ENCODE data around the gene PSEN2.
A peak's percentile ranks its signal among the peaks of the same experiment; 100 is the strongest.
"Not testable (repeated sequence)": the region's sequence is repeated elsewhere in the genome, so short reads cannot be mapped to it uniquely, and the experiment has no call there.

The PSEN2 gene

GRCh38 chr1:226912587-226913176 is 42.3 kb downstream of the PSEN2 start:
- DNase-seq (ENCODE audit: low read depth in 4 of 4, low spot score in 1 of 4): peak in 2 of 4 experiments; percentile 18 to 23

- DNase-seq (ENCODE audit: low read depth in 4 of 4, low spot score in 1 of 4): no peak
These were observed 45.2 kb downstream of the PSEN2 start for GRCh38 chr1:226915672-226915995.

GRCh38 chr1:226916497-226916896 is 46.1 kb downstream of the PSEN2 start:
- DNase-seq (ENCODE audit: low read depth in 4 of 4, low spot score in 1 of 4): no peak

GRCh38 chr1:226919587-226919986 is 49.2 kb downstream of the PSEN2 start:
- DNase-seq (ENCODE audit: low read depth in 4 of 4, low spot score in 1 of 4): no peak

- DNase-seq (ENCODE audit: low read depth in 4 of 4, low spot score in 1 of 4): no peak
These were observed 49.6 kb downstream of the PSEN2 start for GRCh38 chr1:226919995-226920394.

GRCh38 chr1:226920446-226920894 is 50.1 kb downstream of the PSEN2 start:
- DNase-seq (ENCODE audit: low read depth in 4 of 4, low spot score in 1 of 4): no peak

- DNase-seq (ENCODE audit: low read depth in 4 of 4, low spot score in 1 of 4): no peak
These were observed 51.1 kb downstream of the PSEN2 start for GRCh38 chr1:226921504-226921903.

GRCh38 chr1:226929260-226930111 is 59.1 kb downstream of the PSEN2 start:
- not testable (repeated sequence) for DNase-seq (ENCODE audit: low read depth in 4 of 4, low spot score in 1 of 4)

- no peak for DNase-seq (ENCODE audit: low read depth in 4 of 4, low spot score in 1 of 4)
These were observed 64.2 kb downstream of the PSEN2 start for GRCh38 chr1:226934483-226935237.

GRCh38 chr1:226937940-226938725 is 67.7 kb downstream of the PSEN2 start:
- DNase-seq (ENCODE audit: low read depth in 4 of 4, low spot score in 1 of 4): no peak

- no peak for DNase-seq (ENCODE audit: low read depth in 4 of 4, low spot score in 1 of 4)
These were observed 68.6 kb downstream of the PSEN2 start for GRCh38 chr1:226938903-226939437.

- peak; percentile 29 to 52 (median 45) for DNase-seq (ENCODE audit: low read depth in 4 of 4, low spot score in 1 of 4)
These were observed 69.1 kb downstream of the PSEN2 start for GRCh38 chr1:226939438-226940028.

GRCh38 chr1:226940029-226940805 is 69.8 kb downstream of the PSEN2 start, which contains the start of gene COQ8A:
Gene COQ8A, plus strand, starts transcription at chr1:226940294. Its CDS starts 21,092 bp downstream, at chr1:226961386.
- DNase-seq (ENCODE audit: low read depth in 4 of 4, low spot score in 1 of 4): peak; percentile 88 to 99 (median 96)

GRCh38 chr1:226940806-226941067 is 70.3 kb downstream of the PSEN2 start:
- no peak for DNase-seq (ENCODE audit: low read depth in 4 of 4, low spot score in 1 of 4)

GRCh38 chr1:226942392-226942791 is 72.0 kb downstream of the PSEN2 start:
- no peak for DNase-seq (ENCODE audit: low read depth in 4 of 4, low spot score in 1 of 4)

- DNase-seq (ENCODE audit: low read depth in 4 of 4, low spot score in 1 of 4): no peak
These were observed 72.7 kb downstream of the PSEN2 start for GRCh38 chr1:226943156-226943555.

- no peak for DNase-seq (ENCODE audit: low read depth in 4 of 4, low spot score in 1 of 4)
These were observed 73.5 kb downstream of the PSEN2 start for GRCh38 chr1:226943927-226944326.

- no peak for DNase-seq (ENCODE audit: low read depth in 4 of 4, low spot score in 1 of 4)
These were observed 74.9 kb downstream of the PSEN2 start for GRCh38 chr1:226945106-226945857.
